Measurements from ENCODE around the gene OLFML2A. TPM values are rescaled to one million over a fixed set of nuclear protein-coding genes. Genes with fewer than 3 reads are reported as not detected.

Gene OLFML2A
- total and polyA plus RNA-seq, 7 donors, result 0.46 to 147 (median 60.0) TPM

DNA sequence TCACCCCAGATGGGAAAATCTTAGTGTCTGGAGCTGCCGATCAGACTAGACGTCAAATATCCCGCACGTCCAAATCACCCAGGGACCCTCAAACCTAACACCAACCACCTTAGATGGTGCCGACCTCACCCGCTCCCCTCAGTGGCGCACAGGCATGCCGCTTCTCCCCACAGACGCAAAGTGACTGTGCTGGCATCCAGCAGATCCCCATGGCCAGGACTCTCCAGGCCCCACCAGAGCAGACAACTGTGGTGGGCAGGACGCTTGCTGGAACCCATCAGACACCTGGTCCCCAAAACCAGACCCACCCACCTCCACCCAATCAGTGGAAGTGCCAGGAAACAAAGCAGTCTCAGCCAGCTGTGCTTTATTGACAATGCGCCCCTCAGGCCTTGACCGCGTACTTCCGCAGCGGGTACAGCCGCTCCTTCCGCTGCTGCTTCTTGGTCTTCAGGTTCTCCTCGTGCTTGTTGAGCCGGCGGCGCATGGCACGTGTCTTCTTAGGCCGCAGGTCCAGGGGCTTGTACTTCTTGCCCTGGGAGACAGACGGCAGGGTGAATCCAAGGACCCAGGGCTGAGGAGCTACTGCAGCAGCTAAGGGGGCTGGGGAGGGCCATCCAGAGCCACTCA, 80.7 kb downstream of the OLFML2A start:
- TF ChIP-seq CTCF (IDR thresholded peaks at IDR 0.05) (no peak), POLR2A (IDR thresholded peaks at IDR 0.05) (no peak), EP300 (IDR thresholded peaks at IDR 0.05) (no peak), POLR2AphosphoS5 (IDR thresholded peaks at IDR 0.05) (no peak)
- no peak for DNase-seq
- H3K4me1 ChIP-seq, result peaks cover 0 to 40% (median 29%) of the 10 kb centered on the region in 4 donors
- no peaks in the 10 kb centered on the region for H3K9me3 ChIP-seq
- H3K36me3 ChIP-seq, result peaks cover 3 to 45% (median 33%) of the 10 kb centered on the region in 4 donors
- WGBS, 2 donors, result 89 to 91% methylated on average over 24 of the region's 24 CpGs
- intact Hi-C loops (cut with DNase I), result loop anchor here (10.0 kb wide), 1 partner anchor 243 kb away; no protein-coding TSS in a partner anchor
- no peak overlapping the region for H3K27ac ChIP-seq
- no peaks in the 10 kb centered on the region for H3K27me3 ChIP-seq
- no peak overlapping the region for H3K4me3 ChIP-seq

DNA sequence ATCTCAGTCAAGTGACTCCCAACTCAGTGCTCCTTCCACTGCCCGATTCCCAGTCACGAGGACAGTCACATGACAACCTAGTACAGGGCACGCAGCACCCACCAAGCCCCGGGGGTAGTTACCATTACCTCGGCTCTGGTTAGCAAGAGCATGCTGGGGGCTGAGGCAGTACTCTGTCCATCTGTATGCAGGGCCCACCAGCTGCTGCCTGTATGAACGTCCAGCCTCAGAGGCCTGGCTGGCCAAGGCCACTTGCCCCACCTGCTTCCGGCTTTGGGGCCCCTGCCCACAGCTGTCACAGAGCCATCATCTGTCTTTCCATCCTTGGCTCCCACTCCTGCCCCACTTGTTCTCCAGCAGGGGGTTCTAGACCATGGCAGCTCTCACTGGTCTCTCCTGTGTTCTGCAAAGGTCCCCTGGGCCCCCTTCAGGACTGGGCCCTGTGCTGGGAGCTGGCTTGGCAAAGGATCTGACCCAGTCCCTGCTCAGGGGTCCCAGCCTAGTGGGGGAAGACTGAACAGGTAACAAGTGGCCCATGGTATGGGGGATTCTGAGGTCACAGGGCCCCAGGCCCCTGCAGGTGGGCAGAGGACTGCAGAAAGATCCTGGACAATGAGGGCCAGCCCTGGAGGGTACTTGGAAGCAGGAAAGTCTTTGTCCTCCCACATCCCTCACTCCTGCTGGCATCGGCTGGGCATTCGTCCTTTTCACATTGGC, 81.6 kb downstream of the OLFML2A start:
- Histone ChIP-seq H3K4me1 (peaks cover 0 to 37% (median 26%) of the 10 kb centered on the region in 4 donors), H3K9me3 (no peaks in the 10 kb centered on the region), H3K27ac (no peak overlapping the region), H3K27me3 (no peaks in the 10 kb centered on the region), H3K4me3 (no peak overlapping the region), H3K36me3 (peaks cover 3 to 45% (median 33%) of the 10 kb centered on the region in 4 donors)
- 76 to 83% methylated on average over 9 of the region's 9 CpGs for WGBS, 2 donors
- no peak for DNase-seq
- intact Hi-C loops (cut with DNase I), result loop anchor here (10.0 kb wide), 1 partner anchor 244 kb away; no protein-coding TSS in a partner anchor
- no peak for TF ChIP-seq POLR2A (IDR thresholded peaks at IDR 0.05)
- no peak for TF ChIP-seq EP300 (IDR thresholded peaks at IDR 0.05)
- no peak for TF ChIP-seq CTCF (IDR thresholded peaks at IDR 0.05)
- no peak for TF ChIP-seq POLR2AphosphoS5 (IDR thresholded peaks at IDR 0.05)

DNA sequence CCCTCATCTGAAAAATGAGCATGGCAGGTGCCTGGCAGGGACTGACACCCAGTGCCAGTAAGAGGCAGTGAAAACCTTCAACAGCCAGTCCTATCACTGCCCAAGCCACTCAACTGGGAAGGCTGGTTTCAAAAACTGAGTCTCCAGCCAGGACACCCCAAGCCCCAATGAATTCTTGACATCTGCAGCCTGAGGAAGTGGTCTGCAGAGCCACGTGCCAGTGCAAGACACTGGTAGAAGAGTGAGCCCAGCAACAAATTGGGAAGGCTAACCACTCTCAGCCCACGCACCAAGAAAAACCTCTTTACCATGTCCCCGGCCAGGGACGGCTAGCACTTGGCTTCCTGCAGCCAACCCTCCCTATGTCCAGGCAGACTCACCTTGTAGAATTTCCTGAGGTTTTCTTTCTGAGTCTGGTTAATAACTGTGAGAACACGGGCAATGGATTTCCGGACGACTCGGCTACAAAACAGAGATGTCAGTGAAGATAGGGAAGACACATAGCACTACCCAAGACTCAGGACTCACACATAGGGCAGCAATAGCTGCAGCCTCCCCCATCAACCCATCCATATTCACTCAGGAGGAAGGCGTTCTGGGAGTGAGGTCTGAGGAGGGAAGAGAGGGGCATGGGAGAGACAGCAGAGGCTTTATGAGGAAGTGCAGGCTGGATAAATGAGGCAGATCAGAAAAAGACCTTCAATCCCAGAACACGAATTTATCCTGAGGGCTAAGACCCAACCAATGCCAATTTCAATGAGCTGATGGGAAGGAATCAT, 83.1 kb downstream of the OLFML2A start:
- no peaks in the 10 kb centered on the region for H3K27me3 ChIP-seq
- WGBS, 2 donors, result 59 to 63% methylated on average over 10 of the region's 10 CpGs

More for the DNA sequence above, 83.1 kb downstream of the OLFML2A start:
- peaks cover 3 to 45% (median 33%) of the 10 kb centered on the region in 4 donors for H3K36me3 ChIP-seq
- intact Hi-C loops (cut with DNase I), result loop anchor here (10.0 kb wide), 1 partner anchor 245 kb away; no protein-coding TSS in a partner anchor
- H3K4me3 ChIP-seq, result peak overlapping the region in 2 of 4 donors; percentile 85 to 86
- no peak for DNase-seq
- no peaks in the 10 kb centered on the region for H3K9me3 ChIP-seq
- H3K27ac ChIP-seq, result peak overlapping the region in 3 of 4 donors; percentile 92 to 95 (median 94)
- TF ChIP-seq CTCF (IDR thresholded peaks at IDR 0.05) (no peak), EP300 (IDR thresholded peaks at IDR 0.05) (no peak), POLR2AphosphoS5 (IDR thresholded peaks at IDR 0.05) (no peak), POLR2A (IDR thresholded peaks at IDR 0.05) (no peak)
- H3K4me1 ChIP-seq, result peaks cover 0 to 34% (median 24%) of the 10 kb centered on the region in 4 donors

Data from sigmoid colon (tissue), 7 donors.